Testis (tissue), 2 donors: ENCODE measurements around the gene MARS2.

ENCODE experiments used
- POLR2A ChIP-seq: fragments of 450-650 bp; IDR thresholded peaks from one replicate; pipeline ENCODE4 v1.6.1; 2017; ENCODE audit warnings: antibody characterized with exemption, mild to moderate bottlenecking, moderate library complexity
- TF ChIP-seq, protein P1 (sequence below), 3 experiments: fragments of 450-650 bp in 2 of 3; fragments of 200-600 bp in 1 of 3; sonication (generic) in 1 of 3; IDR thresholded peaks; one replicate each; pipeline ENCODE4 v1.5.1; 2016 to 2019; ENCODE audit warnings: antibody characterized with exemption in 3 of 3, mild to moderate bottlenecking in 2 of 3, moderate library complexity in 1 of 3

DNA sequence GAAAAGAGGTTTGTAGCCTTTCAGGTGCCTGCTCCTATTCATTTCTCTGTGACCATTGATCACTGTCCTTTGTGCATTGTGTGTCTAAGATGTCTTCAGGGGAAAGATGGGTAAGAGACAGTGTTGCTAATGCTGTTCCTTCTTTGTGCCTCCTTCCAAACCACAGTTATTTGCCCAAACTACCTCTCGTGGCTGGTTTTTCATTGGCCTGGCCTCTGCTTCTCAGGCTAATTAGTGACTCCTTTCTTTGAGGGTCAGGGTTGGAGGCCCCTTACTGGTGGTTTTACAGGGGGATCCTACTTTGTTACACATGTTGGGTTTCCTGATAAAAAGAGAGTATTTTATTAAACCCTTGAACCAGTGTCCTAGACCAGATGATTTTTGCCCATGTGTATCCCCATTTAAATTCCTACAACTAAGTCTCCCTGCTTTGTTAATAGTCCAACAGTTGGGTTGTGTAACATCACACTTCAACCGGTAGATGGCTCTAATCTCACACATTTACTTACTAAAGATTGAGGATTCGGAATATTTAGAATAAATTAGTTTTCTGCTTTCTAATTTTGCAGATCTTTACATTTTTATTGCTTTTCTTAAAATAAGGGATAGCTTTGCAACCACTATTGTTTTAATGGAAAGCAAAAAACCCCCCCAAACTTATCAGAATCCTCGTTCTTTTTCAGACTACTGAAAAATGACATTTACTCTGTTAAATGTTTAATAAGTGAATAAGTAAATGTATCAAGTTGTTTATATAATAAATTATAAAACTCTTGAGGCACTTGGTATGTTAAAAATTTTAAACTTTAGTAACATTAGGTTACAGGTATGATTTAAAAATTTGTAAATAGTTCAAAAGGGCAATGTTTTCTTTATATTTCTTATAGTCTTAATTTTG lies 2.4 kb downstream of the MARS2 start:
- TF ChIP-seq, protein P1, sequence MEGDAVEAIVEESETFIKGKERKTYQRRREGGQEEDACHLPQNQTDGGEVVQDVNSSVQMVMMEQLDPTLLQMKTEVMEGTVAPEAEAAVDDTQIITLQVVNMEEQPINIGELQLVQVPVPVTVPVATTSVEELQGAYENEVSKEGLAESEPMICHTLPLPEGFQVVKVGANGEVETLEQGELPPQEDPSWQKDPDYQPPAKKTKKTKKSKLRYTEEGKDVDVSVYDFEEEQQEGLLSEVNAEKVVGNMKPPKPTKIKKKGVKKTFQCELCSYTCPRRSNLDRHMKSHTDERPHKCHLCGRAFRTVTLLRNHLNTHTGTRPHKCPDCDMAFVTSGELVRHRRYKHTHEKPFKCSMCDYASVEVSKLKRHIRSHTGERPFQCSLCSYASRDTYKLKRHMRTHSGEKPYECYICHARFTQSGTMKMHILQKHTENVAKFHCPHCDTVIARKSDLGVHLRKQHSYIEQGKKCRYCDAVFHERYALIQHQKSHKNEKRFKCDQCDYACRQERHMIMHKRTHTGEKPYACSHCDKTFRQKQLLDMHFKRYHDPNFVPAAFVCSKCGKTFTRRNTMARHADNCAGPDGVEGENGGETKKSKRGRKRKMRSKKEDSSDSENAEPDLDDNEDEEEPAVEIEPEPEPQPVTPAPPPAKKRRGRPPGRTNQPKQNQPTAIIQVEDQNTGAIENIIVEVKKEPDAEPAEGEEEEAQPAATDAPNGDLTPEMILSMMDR (IDR thresholded peaks at IDR 0.05), result peak; percentile 40 to 79 (median 64)
- no peak for TF ChIP-seq POLR2A
